HepG2 (cell line): ENCODE data around the gene CXADR. TPM values are rescaled to one million over a fixed set of nuclear protein-coding genes. Genes with fewer than 3 reads are reported as not detected.

Source experiments
- ATAC-seq: fragments of 200-7000 bp; cut with Tn5 transposase; 3 replicates; pipeline ENCODE4 v1.9.1; 2020; ENCODE audit warnings: mild to moderate bottlenecking, moderate library complexity
- BruUV-seq: library from RNA; stranded (reverse); fragments of 400-500 nt; replicated peaks from 2 replicates; lab custom pipeline; 2021; lab: Mats Ljungman, UMichigan
- CTCF ChIA-PET: fragments of 300-600 bp; formaldehyde crosslinking; extraction: SDS; loops from one replicate; lab custom pipeline; 2021; ENCODE audit warnings: low total read pairs, inconsistent platforms, low intra/inter-chr PET ratio; lab: Yijun Ruan, JAX
- POLR2A ChIA-PET: fragments of 350-600 bp; sonication (Branson Sonifier 250); formaldehyde crosslinking; loops from one replicate; lab custom pipeline; 2020; ENCODE audit warnings: antibody characterized with exemption, inconsistent platforms; lab: Yijun Ruan, JAX
- DNase-seq: peaks from one replicate; pipeline ENCODE4 v3.0.0-alpha.2; 2015; ENCODE audit warnings: low spot score
- FAIRE-seq: peaks from 3 replicates; lab custom pipeline; 2011; peaks lifted over from hg19 to GRCh38; lab: Jason Lieb, UNC
- H2AFZ ChIP-seq: one replicate; pipeline ENCODE4 v1.6.1; 2011; ENCODE audit warnings: low read length, inconsistent platforms
- H3K27ac ChIP-seq: fragments of 300-600 bp; 3 replicates; pipeline ENCODE4 v1.8.0; 2011; ENCODE audit warnings: mixed run types, mild to moderate bottlenecking, mixed read lengths, low read length, inconsistent platforms; ENCODE audit not compliant: insufficient read depth; ENCODE audit errors: extremely low read length
- H3K27me3 ChIP-seq, 2 experiments: fragments of 200-600 bp in 1 of 2; 2 replicates in 1 of 2; 3 replicates in 1 of 2; pipeline versions ENCODE4 v1.6.0 to v1.8.0; 2011; ENCODE audit warnings: low read length in 2 of 2, mild to moderate bottlenecking in 2 of 2, moderate library complexity in 2 of 2, inconsistent platforms in 1 of 2; ENCODE audit not compliant: insufficient read depth in 2 of 2, control insufficient read depth in 1 of 2
- H3K36me3 ChIP-seq, 2 experiments: fragments of 200-600 bp in 1 of 2; replicated peaks in 1 of 2; 2 replicates in 1 of 2; 3 replicates in 1 of 2; pipeline versions ENCODE4 v1.5.1 to v1.8.0; 2011; ENCODE audit warnings: low read length in 2 of 2, inconsistent platforms in 1 of 2; ENCODE audit not compliant: insufficient read depth in 2 of 2, control insufficient read depth in 1 of 2
- H3K4me1 ChIP-seq: 2 replicates; pipeline ENCODE4 v1.5.1; 2012; ENCODE audit warnings: low read length, inconsistent platforms; ENCODE audit not compliant: insufficient read depth
- H3K4me2 ChIP-seq: 2 replicates; pipeline ENCODE4 v1.6.0; 2011; ENCODE audit warnings: low read depth, low read length, inconsistent platforms
- H3K4me3 ChIP-seq, 3 experiments: fragments of 200-600 bp in 1 of 3; sonication (generic), shearing (Covaris generic) in 1 of 3; replicated peaks in 1 of 3; 2 replicates each; pipeline ENCODE4 v1.5.1; 2011 to 2016; ENCODE audit warnings: low read length in 3 of 3, inconsistent platforms in 2 of 3, low read depth in 2 of 3, mild to moderate bottlenecking in 2 of 3, control low read depth in 1 of 3, mixed read lengths in 1 of 3; ENCODE audit not compliant: insufficient read depth in 1 of 3
- H3K79me2 ChIP-seq: one replicate; pipeline ENCODE4 v1.6.1; 2011; ENCODE audit warnings: low read length, inconsistent platforms; ENCODE audit not compliant: insufficient read depth
- H3K9ac ChIP-seq: 2 replicates; pipeline ENCODE4 v1.6.0; 2011; ENCODE audit warnings: mild to moderate bottlenecking, low read depth, low read length, inconsistent platforms; ENCODE audit not compliant: insufficient read depth
- H3K9me3 ChIP-seq: 2 replicates; pipeline ENCODE4 v1.5.1; 2012; ENCODE audit warnings: mild to moderate bottlenecking, low read length
- H4K20me1 ChIP-seq: 2 replicates; pipeline ENCODE4 v1.6.0; 2011; ENCODE audit warnings: inconsistent platforms, mild to moderate bottlenecking, low read length, moderate library complexity; ENCODE audit not compliant: insufficient read depth
- HNRNPUL1 ChIP-seq: fragments of 200-400 bp; formaldehyde crosslinking; IDR thresholded peaks from 2 replicates; pipeline ENCODE4 v1.6.1; 2017; ENCODE audit warnings: low read depth, mild to moderate bottlenecking, low read length, moderate library complexity
- HOXA9 ChIP-seq: sonication (generic); formaldehyde crosslinking; IDR thresholded peaks from 2 replicates; pipeline ENCODE4 v1.8.1; 2022; ENCODE audit warnings: missing genetic modification reagents, mild to moderate bottlenecking, moderate library complexity, borderline replicate concordance
- MIXL1 ChIP-seq: IDR thresholded peaks from 2 replicates; pipeline ENCODE4 v1.6.1; 2016
- MYC ChIP-seq: sonication (generic); formaldehyde crosslinking; IDR thresholded peaks from 2 replicates; pipeline ENCODE4 v1.9.0; 2021; ENCODE audit warnings: missing genetic modification reagents, borderline replicate concordance
- PRPF4 ChIP-seq: fragments of 200-400 bp; formaldehyde crosslinking; IDR thresholded peaks from 2 replicates; pipeline ENCODE4 v1.6.1; 2016; ENCODE audit warnings: low read length, low read depth; ENCODE audit not compliant: poor library complexity, severe bottlenecking
- RXRB ChIP-seq: IDR thresholded peaks from 2 replicates; pipeline ENCODE4 v1.6.1; 2016; ENCODE audit warnings: borderline replicate concordance, missing genetic modification reagents, missing compliant biosample characterization
- SALL2 ChIP-seq: sonication (generic); formaldehyde crosslinking; IDR thresholded peaks from 2 replicates; pipeline ENCODE4 v1.8.1; 2023; ENCODE audit warnings: mild to moderate bottlenecking, missing genetic modification reagents, inconsistent platforms
- THAP9 ChIP-seq: sonication (generic); formaldehyde crosslinking; IDR thresholded peaks from 2 replicates; pipeline ENCODE4; 2020; ENCODE audit warnings: missing genetic modification reagents, mild to moderate bottlenecking, borderline replicate concordance
- TRIM24 ChIP-seq: sonication (generic); formaldehyde crosslinking; IDR thresholded peaks from 2 replicates; pipeline ENCODE4 v1.8.0; 2022; ENCODE audit warnings: mild to moderate bottlenecking, missing genetic modification reagents
- ZNF205 ChIP-seq: IDR thresholded peaks from 2 replicates; pipeline ENCODE4 v1.6.1; 2018; ENCODE audit warnings: missing biosample characterization, missing genetic modification reagents
- ZNF350 ChIP-seq: sonication (generic); formaldehyde crosslinking; IDR thresholded peaks from 2 replicates; pipeline ENCODE4 v1.4.0; 2020; ENCODE audit warnings: mild to moderate bottlenecking, low read depth, missing genetic modification reagents, borderline replicate concordance
- ZNF546 ChIP-seq: sonication (generic); formaldehyde crosslinking; conservative IDR thresholded peaks from 2 replicates; pipeline ENCODE4 v1.8.1; 2023; ENCODE audit warnings: mild to moderate bottlenecking, missing genetic modification reagents
- ZNF644 ChIP-seq: IDR thresholded peaks from 2 replicates; pipeline ENCODE4 v1.6.1; 2016; ENCODE audit warnings: low read depth
- ZNF883 ChIP-seq: sonication (generic); formaldehyde crosslinking; IDR thresholded peaks from 2 replicates; pipeline ENCODE4 v1.5.1; 2020; ENCODE audit warnings: mild to moderate bottlenecking, missing genetic modification reagents; ENCODE audit errors: not compliant biosample characterization
- whole genome bisulfite sequencing: methylation state at CpG from one replicate; pipeline ENCODE4 v1.1.6; 2017; ENCODE audit warnings: low lambda C conversion rate; 5-methylcytosine and 5-hydroxymethylcytosine counted together
- in situ Hi-C: cut with HindIII; loops from 2 replicates; pipeline ENCODE4 v1.10.0; 2017; ENCODE audit warnings: low pct_unique_long_range_greater_than_20kb; ENCODE audit not compliant: extremely low pct_ligation_motif_present
- intact Hi-C: fragments of 100-400 bp; cut with micrococcal nuclease; formaldehyde crosslinking; loops from one replicate; pipeline ENCODE4 v1.10.0; 2022; ENCODE audit not compliant: unreplicated experiment
- polyA plus RNA-seq, 8 experiments: library from polyadenylated mRNA; depleted of rRNA in 3 of 8; stranded (reverse) in 7 of 8; unstranded in 1 of 8; fragments of >200 nt; fragmentation: Illumina TruSeq in 4 of 8; extraction: Trizol in 4 of 8; gene quantifications; 2 replicates each; pipeline versions ENCODE4 v1.2.1 to v1.2.3, GENCODE V29; 2011 to 2016; ENCODE audit warnings: low read depth in 4 of 8, missing spikeins in 1 of 8, mixed read lengths in 1 of 8; ENCODE audit not compliant: insufficient read depth in 1 of 8
- total RNA-seq, 5 experiments: library from RNA; depleted of rRNA; stranded (reverse); fragments of >200 nt; fragmentation: Illumina TruSeq; extraction: Trizol; gene quantifications; 2 replicates each; pipeline ENCODE4 v1.2.3, GENCODE V29; 2016; ENCODE audit warnings: low read depth in 1 of 5
- TF ChIP-seq, protein P1 (sequence below): sonication (generic); formaldehyde crosslinking; IDR thresholded peaks from 2 replicates; pipeline ENCODE4 v1.4.0; 2020; ENCODE audit warnings: low read depth, mild to moderate bottlenecking, missing genetic modification reagents
- TF ChIP-seq, protein P2 (sequence below): sonication (generic); formaldehyde crosslinking; IDR thresholded peaks from 2 replicates; pipeline ENCODE4 v1.5.0; 2020; ENCODE audit warnings: missing genetic modification reagents, mild to moderate bottlenecking, borderline replicate concordance
- TF ChIP-seq, protein P3 (sequence below): sonication (generic); formaldehyde crosslinking; conservative IDR thresholded peaks from 2 replicates; pipeline ENCODE4 v1.4.0; 2020; ENCODE audit warnings: missing genetic modification reagents

The CXADR gene
- total and polyA plus RNA-seq, 2 of the 13 experiments (the other 11 are each of a cell fraction or from before 2014, with no cell fraction given), result 86.8 to 110 TPM

DNA sequence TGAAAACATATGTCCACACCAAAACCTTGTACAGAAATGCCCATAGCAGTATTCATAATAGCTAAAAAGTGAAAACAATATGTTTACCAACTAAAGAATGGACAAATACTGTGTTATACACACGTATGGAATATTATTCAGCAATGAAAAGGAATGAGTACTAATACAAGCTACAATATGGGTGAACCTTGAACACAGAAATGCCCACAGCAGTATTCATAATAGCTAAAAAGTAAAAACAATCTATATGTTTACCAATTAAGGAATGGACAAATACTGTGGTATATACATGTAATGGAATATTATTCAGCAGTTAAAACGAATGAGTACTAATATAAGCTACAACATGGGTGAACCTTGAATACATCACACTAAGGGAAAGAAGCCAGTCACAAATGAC is 96.8 kb downstream of the CXADR start:
- DNase-seq (no peak), ATAC-seq (no peak), FAIRE-seq (no peak)
- Histone ChIP-seq H3K79me2 (peaks cover 53% of the 10 kb centered on the region), H2AFZ (no peak overlapping the region), H3K9me3 (no peaks in the 10 kb centered on the region), H3K27me3 (no peaks in the 10 kb centered on the region; a peak in 1 of 5 replicates), H4K20me1 (no peaks in the 10 kb centered on the region), H3K9ac (no peak overlapping the region), H3K4me3 (no peak overlapping the region), H3K4me2 (0 out of 2 replicates have a peak overlapping the region, but pooled peaks have one; percentile 89), H3K27ac (no peak overlapping the region), H3K36me3 (peaks cover under 1 to 18% of the 10 kb centered on the region in 2 experiments; a peak in 4 of 5 replicates), H3K4me1 (peaks cover 44% of the 10 kb centered on the region)
- no TSS peak for BruUV-seq
- intact Hi-C loops, result loop anchor here (10.0 kb wide), 1 partner anchor 205 kb away; the partner anchor contains the start of gene C21orf91
- ChIA-PET CTCF (no interaction called here), POLR2A (no interaction called here)
- 95% methylated on average over 2 of the region's 2 CpGs for WGBS
- in situ Hi-C loops, result no loop called here
- TF ChIP-seq HNRNPUL1 (no peak), TRIM24 (CRISPR knock-in tag) (no peak), ZNF883 (no peak), HOXA9 (no peak), PRPF4 (no peak), ZNF205 (CRISPR knock-in tag) (no peak), THAP9 (CRISPR knock-in tag) (no peak), MIXL1 (CRISPR knock-in tag) (no peak), MYC (no peak), SALL2 (CRISPR knock-in tag) (no peak), ZNF644 (CRISPR knock-in tag) (no peak), ZNF546 (CRISPR knock-in tag) (no peak), RXRB (CRISPR knock-in tag) (no peak), ZNF350 (CRISPR knock-in tag) (no peak)
- TF ChIP-seq, protein P1, sequence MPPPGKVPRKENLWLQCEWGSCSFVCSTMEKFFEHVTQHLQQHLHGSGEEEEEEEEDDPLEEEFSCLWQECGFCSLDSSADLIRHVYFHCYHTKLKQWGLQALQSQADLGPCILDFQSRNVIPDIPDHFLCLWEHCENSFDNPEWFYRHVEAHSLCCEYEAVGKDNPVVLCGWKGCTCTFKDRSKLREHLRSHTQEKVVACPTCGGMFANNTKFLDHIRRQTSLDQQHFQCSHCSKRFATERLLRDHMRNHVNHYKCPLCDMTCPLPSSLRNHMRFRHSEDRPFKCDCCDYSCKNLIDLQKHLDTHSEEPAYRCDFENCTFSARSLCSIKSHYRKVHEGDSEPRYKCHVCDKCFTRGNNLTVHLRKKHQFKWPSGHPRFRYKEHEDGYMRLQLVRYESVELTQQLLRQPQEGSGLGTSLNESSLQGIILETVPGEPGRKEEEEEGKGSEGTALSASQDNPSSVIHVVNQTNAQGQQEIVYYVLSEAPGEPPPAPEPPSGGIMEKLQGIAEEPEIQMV, result no peak
- TF ChIP-seq, protein P2, sequence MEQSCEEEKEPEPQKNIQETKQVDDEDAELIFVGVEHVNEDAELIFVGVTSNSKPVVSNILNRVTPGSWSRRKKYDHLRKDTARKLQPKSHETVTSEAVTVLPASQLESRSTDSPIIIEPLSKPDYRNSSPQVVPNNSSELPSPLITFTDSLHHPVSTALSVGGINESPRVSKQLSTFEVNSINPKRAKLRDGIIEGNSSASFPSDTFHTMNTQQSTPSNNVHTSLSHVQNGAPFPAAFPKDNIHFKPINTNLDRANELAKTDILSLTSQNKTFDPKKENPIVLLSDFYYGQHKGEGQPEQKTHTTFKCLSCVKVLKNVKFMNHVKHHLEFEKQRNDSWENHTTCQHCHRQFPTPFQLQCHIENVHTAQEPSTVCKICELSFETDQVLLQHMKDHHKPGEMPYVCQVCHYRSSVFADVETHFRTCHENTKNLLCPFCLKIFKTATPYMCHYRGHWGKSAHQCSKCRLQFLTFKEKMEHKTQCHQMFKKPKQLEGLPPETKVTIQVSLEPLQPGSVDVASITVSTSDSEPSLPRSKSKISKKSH (CRISPR knock-in tag), result no peak
- TF ChIP-seq, protein P3, sequence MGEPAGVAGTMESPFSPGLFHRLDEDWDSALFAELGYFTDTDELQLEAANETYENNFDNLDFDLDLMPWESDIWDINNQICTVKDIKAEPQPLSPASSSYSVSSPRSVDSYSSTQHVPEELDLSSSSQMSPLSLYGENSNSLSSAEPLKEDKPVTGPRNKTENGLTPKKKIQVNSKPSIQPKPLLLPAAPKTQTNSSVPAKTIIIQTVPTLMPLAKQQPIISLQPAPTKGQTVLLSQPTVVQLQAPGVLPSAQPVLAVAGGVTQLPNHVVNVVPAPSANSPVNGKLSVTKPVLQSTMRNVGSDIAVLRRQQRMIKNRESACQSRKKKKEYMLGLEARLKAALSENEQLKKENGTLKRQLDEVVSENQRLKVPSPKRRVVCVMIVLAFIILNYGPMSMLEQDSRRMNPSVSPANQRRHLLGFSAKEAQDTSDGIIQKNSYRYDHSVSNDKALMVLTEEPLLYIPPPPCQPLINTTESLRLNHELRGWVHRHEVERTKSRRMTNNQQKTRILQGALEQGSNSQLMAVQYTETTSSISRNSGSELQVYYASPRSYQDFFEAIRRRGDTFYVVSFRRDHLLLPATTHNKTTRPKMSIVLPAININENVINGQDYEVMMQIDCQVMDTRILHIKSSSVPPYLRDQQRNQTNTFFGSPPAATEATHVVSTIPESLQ (CRISPR knock-in tag), result no peak
